ENCODE results near the gene GAL3ST3.

Gene GAL3ST3

GRCh38 chr11:66069715-66070603, 21.0 kb upstream of the GAL3ST3 start, which contains the start of gene PACS1:
Gene PACS1 (plus strand): TSS chr11:66070272. CDS start chr11:66070487, 215 bp downstream.
- DNase-seq (ENCODE audit: low spot score): peak; percentile 97

GRCh38 chr11:66068923-66069714, 20.2 kb upstream of the GAL3ST3 start:
- DNase-seq (ENCODE audit: low spot score): peak; percentile 73

GRCh38 chr11:66068154-66068821, 19.3 kb upstream of the GAL3ST3 start:
- peak; percentile 76 for DNase-seq (ENCODE audit: low spot score)

- DNase-seq (ENCODE audit: low spot score): no peak
Observed at GRCh38 chr11:66067640-66068039, 18.7 kb upstream of the GAL3ST3 start.

- no peak for DNase-seq (ENCODE audit: low spot score)
Observed at GRCh38 chr11:66066751-66067150, 17.8 kb upstream of the GAL3ST3 start.

GRCh38 chr11:66064571-66064970, 15.6 kb upstream of the GAL3ST3 start:
- no peak for DNase-seq (ENCODE audit: low spot score)

- no peak for DNase-seq (ENCODE audit: low spot score)
Observed at GRCh38 chr11:66063900-66064299, 14.9 kb upstream of the GAL3ST3 start.

- DNase-seq (ENCODE audit: low spot score): no peak
Observed at GRCh38 chr11:66062408-66062807, 13.4 kb upstream of the GAL3ST3 start.

- DNase-seq (ENCODE audit: low spot score): no peak
Observed at GRCh38 chr11:66061268-66061667, 12.3 kb upstream of the GAL3ST3 start.

- no peak for DNase-seq (ENCODE audit: low spot score)
Observed at GRCh38 chr11:66059966-66060680, 11.2 kb upstream of the GAL3ST3 start.

GRCh38 chr11:66056501-66056900, 7.5 kb upstream of the GAL3ST3 start:
- DNase-seq (ENCODE audit: low spot score): no peak

- no peak for DNase-seq (ENCODE audit: low spot score)
Observed at GRCh38 chr11:66055021-66055420, 6.1 kb upstream of the GAL3ST3 start.

- DNase-seq (ENCODE audit: low spot score): no peak
Observed at GRCh38 chr11:66052664-66052982, 3.7 kb upstream of the GAL3ST3 start.

- peak; percentile 98 for DNase-seq (ENCODE audit: low spot score)
Observed at GRCh38 chr11:66051766-66052663, 3.1 kb upstream of the GAL3ST3 start, which contains the start of gene SF3B2. Gene SF3B2 (plus strand): TSS chr11:66052364. CDS start chr11:66052385, 21 bp downstream.

GRCh38 chr11:66051371-66051765, 2.4 kb upstream of the GAL3ST3 start:
- DNase-seq (ENCODE audit: low spot score): no peak

GRCh38 chr11:66050581-66051231, 1.7 kb upstream of the GAL3ST3 start:
- no peak for DNase-seq (ENCODE audit: low spot score)

- no peak for DNase-seq (ENCODE audit: low spot score)
Observed at GRCh38 chr11:66047541-66048365, 1.2 kb downstream of the GAL3ST3 start.

GRCh38 chr11:66046901-66047300, 2.1 kb downstream of the GAL3ST3 start:
- no peak for DNase-seq (ENCODE audit: low spot score)

GRCh38 chr11:66045177-66045639, 3.8 kb downstream of the GAL3ST3 start:
- DNase-seq (ENCODE audit: low spot score): peak; percentile 93
